D721Med (cell line): Measurements from ENCODE around the gene TARS1.

ENCODE experiments used
- DNase-seq: peaks from one replicate; pipeline ENCODE4 v3.0.0; 2011; ENCODE audit warnings: low spot score; ENCODE audit not compliant: insufficient read length
- FAIRE-seq: peaks from 2 replicates; lab custom pipeline; 2011; peaks lifted over from hg19 to GRCh38; lab: Jason Lieb, UNC
- TF ChIP-seq, protein P1 (sequence below): IDR thresholded peaks from 2 replicates; pipeline ENCODE4 v1.5.1; 2012; ENCODE audit warnings: mild to moderate bottlenecking, control low read depth; ENCODE audit not compliant: insufficient read depth; ENCODE audit errors: missing control alignments

TARS1 gene

DNA sequence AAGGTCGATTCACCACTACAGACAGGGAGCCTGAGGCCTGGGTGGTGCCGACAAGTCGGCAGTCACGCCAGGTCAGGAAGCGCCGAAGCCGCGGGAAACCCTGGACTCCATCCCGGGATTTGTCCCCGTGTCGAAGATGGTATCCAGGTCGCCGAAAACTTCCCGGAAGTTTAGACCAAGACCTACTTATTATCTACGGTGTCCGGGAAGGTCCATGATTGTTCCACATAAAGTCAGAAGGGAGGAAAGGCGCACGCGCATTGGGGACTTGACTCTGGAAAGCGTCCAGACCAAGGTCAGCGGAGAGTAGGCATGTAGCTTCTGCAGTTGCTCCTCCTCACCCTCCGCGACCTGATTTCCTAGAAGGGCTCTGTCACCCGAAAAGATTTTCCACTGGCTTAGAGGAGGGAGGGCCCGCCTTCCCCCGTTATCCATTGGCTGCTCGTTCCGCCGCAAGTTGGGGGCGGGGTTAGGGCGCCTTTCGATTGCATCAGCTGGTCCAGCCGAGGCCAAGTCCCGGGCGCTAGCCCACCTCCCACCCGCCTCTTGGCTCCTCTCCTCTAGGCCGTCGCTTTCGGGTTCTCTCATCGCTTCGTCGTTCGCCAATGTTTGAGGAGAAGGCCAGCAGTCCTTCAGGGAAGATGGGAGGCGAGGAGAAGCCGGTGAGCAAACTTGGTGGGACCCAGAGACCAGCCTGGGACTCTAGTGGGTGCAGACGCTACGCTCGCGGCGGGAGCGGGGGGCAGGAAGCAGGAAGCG is at the start of gene TARS1:
Gene TARS1 (plus strand): TSS at position 484 of the 759 bp plus-strand sequence. CDS start 122 bp downstream, at position 606.
- DNase-seq (peak; percentile 71), FAIRE-seq (no peak)
- TF ChIP-seq, protein P1, sequence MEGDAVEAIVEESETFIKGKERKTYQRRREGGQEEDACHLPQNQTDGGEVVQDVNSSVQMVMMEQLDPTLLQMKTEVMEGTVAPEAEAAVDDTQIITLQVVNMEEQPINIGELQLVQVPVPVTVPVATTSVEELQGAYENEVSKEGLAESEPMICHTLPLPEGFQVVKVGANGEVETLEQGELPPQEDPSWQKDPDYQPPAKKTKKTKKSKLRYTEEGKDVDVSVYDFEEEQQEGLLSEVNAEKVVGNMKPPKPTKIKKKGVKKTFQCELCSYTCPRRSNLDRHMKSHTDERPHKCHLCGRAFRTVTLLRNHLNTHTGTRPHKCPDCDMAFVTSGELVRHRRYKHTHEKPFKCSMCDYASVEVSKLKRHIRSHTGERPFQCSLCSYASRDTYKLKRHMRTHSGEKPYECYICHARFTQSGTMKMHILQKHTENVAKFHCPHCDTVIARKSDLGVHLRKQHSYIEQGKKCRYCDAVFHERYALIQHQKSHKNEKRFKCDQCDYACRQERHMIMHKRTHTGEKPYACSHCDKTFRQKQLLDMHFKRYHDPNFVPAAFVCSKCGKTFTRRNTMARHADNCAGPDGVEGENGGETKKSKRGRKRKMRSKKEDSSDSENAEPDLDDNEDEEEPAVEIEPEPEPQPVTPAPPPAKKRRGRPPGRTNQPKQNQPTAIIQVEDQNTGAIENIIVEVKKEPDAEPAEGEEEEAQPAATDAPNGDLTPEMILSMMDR, result no peak

DNA sequence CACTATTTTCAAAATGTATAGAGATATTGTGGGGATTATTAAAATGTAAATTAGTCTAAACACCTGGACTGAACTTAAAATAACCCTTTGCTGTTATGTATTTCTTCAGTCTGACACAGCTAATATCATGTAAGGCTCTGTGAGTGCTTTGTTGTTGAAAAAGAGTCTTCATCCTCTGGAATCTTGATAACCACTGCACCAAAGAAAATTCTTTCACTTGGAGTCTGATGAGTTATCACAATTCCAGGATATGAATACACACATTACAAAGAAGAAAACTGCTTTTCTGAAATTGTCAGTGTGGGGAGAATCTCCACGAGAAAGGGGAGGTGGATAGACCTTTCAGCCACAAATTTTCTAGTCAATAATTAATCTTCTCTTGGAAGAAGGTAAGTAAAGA is 42.3 kb upstream of the TARS1 start:
- TF ChIP-seq, protein P1, result no peak
- no peak for FAIRE-seq
- DNase-seq, result no peak

DNA sequence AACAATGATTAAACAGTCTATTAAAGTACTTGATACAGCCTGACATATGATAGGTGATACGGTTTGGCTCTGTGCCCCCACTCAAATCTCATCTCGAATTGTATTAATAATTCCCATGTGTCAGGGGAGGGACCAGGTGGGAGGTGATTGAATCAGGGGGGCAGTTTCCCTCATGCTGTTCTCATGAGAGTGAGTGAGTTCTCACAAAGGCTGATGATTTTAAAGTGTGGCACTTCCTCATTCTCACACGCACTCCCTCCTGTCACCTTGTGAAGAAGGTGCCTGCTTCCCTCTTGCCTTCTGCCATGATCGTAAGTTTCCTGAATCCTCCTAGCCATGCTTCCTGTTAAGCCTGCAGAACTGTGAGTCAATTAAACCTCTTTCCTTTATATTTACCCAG is 40.1 kb upstream of the TARS1 start:
- no peak for DNase-seq
- FAIRE-seq, result no peak

DNA sequence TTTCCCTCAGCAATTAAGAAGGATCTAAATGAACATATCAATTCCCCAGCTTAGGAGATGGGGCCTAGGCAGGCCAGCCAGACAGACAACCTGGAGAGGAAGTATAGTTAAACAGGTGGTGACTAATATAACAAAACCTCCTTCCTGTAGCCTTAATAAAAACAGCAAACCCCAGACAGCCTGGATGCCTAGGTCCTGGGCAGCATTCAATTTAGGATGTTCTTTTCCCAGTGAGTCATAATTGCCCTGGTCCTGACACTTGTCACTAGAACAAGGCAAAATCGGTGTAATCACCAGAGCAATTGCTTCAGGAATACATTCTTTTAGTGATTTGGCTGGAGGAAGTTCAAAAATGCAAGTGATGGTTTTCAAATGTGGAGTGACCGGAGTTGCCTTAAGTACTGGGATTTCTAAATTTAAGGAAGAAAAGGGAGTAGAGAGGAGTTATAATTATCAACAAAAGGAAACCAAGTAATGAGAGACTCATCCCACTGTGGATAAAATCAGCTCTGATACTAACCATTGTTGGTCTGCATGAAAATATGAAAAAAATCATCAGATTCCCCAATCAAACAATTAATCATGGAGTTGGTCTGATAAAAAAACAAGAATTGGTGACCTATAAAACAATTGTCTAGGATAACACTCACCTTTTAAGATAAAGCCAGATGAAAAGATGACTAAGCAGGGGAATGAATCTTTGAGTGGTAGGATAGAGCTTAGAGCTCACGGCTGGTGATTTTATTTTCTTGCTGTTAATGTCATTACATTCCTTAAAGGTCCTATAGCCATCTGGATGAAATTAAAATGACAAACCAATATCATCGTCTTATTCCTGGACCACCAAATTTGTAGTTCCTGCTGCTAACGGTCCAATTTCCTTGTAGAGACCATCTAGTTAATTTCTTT is 39.0 kb upstream of the TARS1 start:
- DNase-seq (no peak), FAIRE-seq (no peak)
- TF ChIP-seq, protein P1, result no peak

More for the DNA sequence above, 40.1 kb upstream of the TARS1 start:
- TF ChIP-seq, protein P1, result no peak

DNA sequence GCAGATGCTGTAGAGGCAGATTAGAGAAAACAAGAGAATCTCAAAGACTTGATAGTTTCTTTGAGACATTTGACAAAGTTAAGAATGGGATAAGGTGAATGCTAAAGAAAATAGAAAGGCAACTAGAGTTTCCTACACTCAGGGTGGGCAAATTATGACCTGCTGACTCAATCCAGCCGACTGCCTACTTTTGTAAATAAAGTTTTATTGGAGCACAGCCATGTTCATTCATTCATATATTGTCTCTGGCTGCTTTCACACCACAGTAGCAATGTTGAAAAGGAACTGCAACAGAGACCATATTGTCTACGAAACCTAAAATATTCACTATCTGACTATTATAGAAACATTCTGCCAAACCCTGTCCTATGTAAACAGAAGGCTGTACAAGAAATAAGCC is 37.6 kb upstream of the TARS1 start:
- no peak for FAIRE-seq
- no peak for DNase-seq
- TF ChIP-seq, protein P1, result no peak

DNA sequence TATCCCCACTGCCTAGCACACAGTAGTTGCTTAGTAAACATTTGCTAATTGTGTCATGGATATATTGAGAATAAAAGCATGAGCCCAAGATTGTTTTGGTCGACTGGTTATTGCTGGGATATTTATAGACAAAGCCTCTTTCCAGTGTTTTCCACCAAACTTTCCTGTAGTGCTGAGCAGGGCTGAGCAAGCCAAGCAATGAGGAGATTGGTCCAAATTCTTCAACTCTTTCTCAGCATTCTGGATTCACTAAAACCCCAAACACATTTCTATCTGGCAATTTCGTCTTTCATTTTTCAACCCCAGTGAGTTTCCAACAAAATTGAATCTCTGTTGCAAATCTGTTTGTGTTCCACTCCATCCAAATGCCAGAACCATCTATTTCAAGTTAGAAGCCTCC is 31.9 kb upstream of the TARS1 start:
- FAIRE-seq (no peak), DNase-seq (no peak)
- TF ChIP-seq, protein P1, result no peak
